HG02973 (cell line): ENCODE data around the gene SGK1.

Source experiments
- ATAC-seq: cut with Tn5 transposase; IDR thresholded peaks from one replicate; pipeline ENCODE4 v1.9.1; 2021; ENCODE audit warnings: moderate library complexity; ENCODE audit not compliant: unreplicated experiment

The SGK1 gene

GRCh38 chr6:134132494-134133141 lies 185.3 kb downstream of the SGK1 start:
- no peak for ATAC-seq

GRCh38 chr6:134131530-134132139 lies 186.3 kb downstream of the SGK1 start:
- no peak for ATAC-seq

DNA sequence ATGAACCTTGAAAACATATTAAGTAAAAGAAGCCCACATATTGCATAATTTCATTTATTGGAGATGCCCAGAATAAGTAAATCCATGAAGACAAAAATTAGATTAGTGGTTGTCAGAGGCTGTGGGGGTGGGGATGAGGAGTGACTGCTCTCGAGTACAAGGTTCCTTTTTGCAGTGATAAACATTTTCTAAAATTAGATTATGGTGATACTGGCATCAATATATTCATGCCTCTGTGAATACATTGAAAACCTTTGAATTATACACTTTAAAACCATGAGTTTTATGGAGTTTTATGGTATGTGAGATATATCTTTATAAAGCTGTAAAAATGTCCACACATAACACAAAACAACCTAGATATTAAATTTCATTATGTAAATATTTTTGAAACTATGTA lies 189.8 kb downstream of the SGK1 start:
- ATAC-seq = no peak

GRCh38 chr6:134123666-134124208 lies 194.2 kb downstream of the SGK1 start:
- ATAC-seq = no peak

- ATAC-seq = no peak
These were observed 195.1 kb downstream of the SGK1 start for GRCh38 chr6:134122775-134123174.

- no peak for ATAC-seq
These were observed 198.4 kb downstream of the SGK1 start for GRCh38 chr6:134119486-134119885.
